ENCODE measurements around the gene KIF5B. TPM values are rescaled to one million over a fixed set of nuclear protein-coding genes. Genes with fewer than 3 reads are reported as not detected.

Gene KIF5B
- total RNA-seq, 4 donors from 2014 or later: 80.2 to 116 (median 100) TPM

DNA sequence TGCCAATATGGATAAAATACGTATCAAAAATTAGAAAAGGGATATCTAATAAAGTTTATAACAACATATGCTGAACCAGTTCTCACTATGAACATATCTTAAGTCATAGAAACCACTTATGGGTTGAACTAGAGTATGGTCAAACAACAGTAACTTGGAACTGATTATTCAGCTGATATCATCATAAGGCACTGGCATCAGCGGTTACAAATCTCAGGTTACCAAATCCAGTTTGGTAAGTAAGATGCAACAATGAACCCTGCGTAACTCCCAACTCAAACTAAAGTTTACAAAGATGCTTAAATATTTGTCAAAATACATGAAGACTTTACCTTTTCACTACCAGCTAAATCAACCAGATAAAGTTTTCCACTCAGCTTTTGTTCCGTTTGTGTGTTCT lies 19.3 kb downstream of the KIF5B start:
- DNase-seq (ENCODE audit: low spot score in 2 of 2): no peak
- no peak overlapping the region for H3K4me3 ChIP-seq (ENCODE audit: low read depth, poor library complexity, severe bottlenecking)
- 85 to 92% methylated on average over 4 of the region's 4 CpGs for whole genome bisulfite sequencing, 2 donors
- TF ChIP-seq CTCF (IDR thresholded peaks at IDR 0.05) (no peak), POLR2A (IDR thresholded peaks at IDR 0.05) (no peak)
- intact Hi-C loops (cut with DNase I; ENCODE audit: low total_unique reads): no loop called here

DNA sequence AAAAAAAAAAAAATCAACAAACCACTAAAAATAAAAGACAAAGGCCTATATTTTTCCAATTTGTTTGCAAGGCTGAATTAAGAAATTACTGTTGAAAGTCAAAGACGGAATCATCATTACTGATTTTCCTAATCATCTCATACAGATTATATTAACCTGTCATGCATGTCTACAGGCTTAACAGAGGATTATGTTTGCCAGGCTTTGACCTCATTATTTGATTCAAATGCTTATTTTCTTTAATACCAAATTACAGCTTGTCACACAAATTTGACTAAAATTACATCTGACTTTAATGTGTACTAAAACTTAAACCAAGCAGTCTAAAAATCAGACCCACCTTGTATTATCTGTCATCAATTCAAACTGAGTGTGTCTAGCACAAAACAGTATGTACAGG lies 21.2 kb downstream of the KIF5B start:
- H3K4me3 ChIP-seq (ENCODE audit: low read depth, poor library complexity, severe bottlenecking): no peak overlapping the region
- 83 to 94% methylated on average over 1 of the region's 1 CpG for WGBS, 2 donors
- intact Hi-C loops (cut with DNase I; ENCODE audit: low total_unique reads): no loop called here
- no peak for TF ChIP-seq CTCF (IDR thresholded peaks at IDR 0.05)
- TF ChIP-seq POLR2A (IDR thresholded peaks at IDR 0.05): no peak
- no peak for DNase-seq (ENCODE audit: low spot score in 2 of 2)

DNA sequence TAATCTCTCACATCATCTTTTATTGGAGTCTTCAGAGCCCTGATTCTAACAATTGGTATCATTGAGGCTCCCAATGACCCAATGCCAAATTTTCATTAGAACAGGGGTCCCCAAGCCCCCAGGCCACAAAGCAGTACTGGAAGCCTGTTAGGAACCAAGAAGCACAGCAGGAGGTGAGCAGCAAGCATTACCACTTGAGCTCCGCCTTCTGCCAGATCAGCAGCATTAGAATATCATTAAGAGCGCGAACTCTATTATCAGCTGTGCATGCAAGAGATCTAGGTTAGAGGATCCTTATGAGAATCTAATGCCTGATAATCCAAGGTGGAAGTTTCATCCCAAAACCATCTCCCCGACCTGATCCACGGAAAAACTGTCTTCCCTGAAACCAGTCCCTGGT lies 23.1 kb downstream of the KIF5B start:
- no peak overlapping the region for H3K4me3 ChIP-seq (ENCODE audit: low read depth, poor library complexity, severe bottlenecking)
- no peak for DNase-seq (ENCODE audit: low spot score in 2 of 2)
- 88 to 89% methylated on average over 5 of the region's 5 CpGs for WGBS, 2 donors
- intact Hi-C loops (cut with DNase I; ENCODE audit: low total_unique reads): no loop called here
- TF ChIP-seq CTCF (IDR thresholded peaks at IDR 0.05) (no peak), POLR2A (IDR thresholded peaks at IDR 0.05) (no peak)

- intact Hi-C loops (cut with DNase I; ENCODE audit: low total_unique reads): no loop called here
- WGBS, 2 donors: 89 to 96% methylated on average over 4 of the region's 4 CpGs
- no peak for TF ChIP-seq CTCF (IDR thresholded peaks at IDR 0.05)
- TF ChIP-seq POLR2A (IDR thresholded peaks at IDR 0.05): no peak
- no peak for DNase-seq (ENCODE audit: low spot score in 2 of 2)
- H3K4me3 ChIP-seq (ENCODE audit: low read depth, poor library complexity, severe bottlenecking): no peak overlapping the region
Observed at GRCh38 chr10:32031920-32032319, 24.3 kb downstream of the KIF5B start.

DNA sequence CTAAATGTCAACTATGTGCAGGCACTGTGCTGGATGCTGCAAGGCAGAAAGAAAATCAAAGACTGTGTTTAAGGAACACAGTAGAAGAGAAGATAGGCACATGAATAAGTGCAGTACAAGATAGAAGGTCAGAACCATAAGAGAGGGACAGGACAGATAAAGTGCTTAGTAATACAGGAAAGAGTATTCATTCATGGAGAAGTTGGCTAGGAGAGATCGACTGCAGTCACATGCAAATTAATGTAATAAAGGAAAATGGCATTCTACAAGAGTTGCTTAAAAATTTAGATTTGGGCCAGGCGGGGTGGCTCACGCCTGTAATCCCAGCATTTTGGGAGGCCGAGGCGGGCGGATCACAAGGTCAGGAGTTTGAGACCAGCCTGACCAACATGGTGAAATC lies 24.8 kb downstream of the KIF5B start:
- H3K4me3 ChIP-seq (ENCODE audit: low read depth, poor library complexity, severe bottlenecking): no peak overlapping the region
- intact Hi-C loops (cut with DNase I; ENCODE audit: low total_unique reads): no loop called here
- WGBS, 2 donors: 94 to 97% methylated on average over 6 of the region's 6 CpGs
- DNase-seq (ENCODE audit: low spot score in 2 of 2): no peak
- no peak for TF ChIP-seq CTCF (IDR thresholded peaks at IDR 0.05)
- no peak for TF ChIP-seq POLR2A (IDR thresholded peaks at IDR 0.05)

DNA sequence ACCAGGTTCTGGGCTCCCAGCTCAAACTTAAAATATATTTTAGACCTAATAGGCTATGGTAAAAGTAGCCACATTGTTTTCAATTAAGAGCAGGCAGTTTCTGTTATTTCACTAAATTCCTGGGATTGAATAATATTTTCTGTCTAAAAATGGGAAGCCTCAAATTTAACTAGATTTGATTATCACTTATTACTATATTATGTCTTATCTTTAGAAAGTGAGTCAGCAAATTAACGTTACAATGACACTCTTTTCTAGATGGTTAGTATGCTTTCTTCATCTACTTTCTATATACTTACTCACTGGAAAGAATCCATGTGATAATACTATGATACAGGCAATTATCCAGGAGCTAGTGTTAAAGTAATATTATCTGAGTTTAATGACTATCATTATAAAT lies 27.5 kb downstream of the KIF5B start:
- 24 to 46% methylated on average over 1 of the region's 1 CpG for WGBS, 2 donors

More for the DNA sequence above, 27.5 kb downstream of the KIF5B start:
- H3K4me3 ChIP-seq (ENCODE audit: low read depth, poor library complexity, severe bottlenecking): no peak overlapping the region
- DNase-seq (ENCODE audit: low spot score in 2 of 2): no peak
- intact Hi-C loops (cut with DNase I; ENCODE audit: low total_unique reads): no loop called here
- TF ChIP-seq POLR2A (IDR thresholded peaks at IDR 0.05) (no peak), CTCF (IDR thresholded peaks at IDR 0.05) (no peak)

Measured in lower leg skin (tissue), 4 donors.